SH-SY5Y (cell line): ENCODE measurements around the gene RBPJ.

Experiments used
- GATA2 ChIP-seq: IDR thresholded peaks from 2 replicates; pipeline ENCODE4 v1.6.1; 2011; ENCODE audit warnings: mild to moderate bottlenecking, low read depth, low read length
- GATA3 ChIP-seq: IDR thresholded peaks from 2 replicates; pipeline ENCODE4 v1.6.1; 2011; ENCODE audit warnings: low read depth, mild to moderate bottlenecking, low read length, moderate library complexity

DNA sequence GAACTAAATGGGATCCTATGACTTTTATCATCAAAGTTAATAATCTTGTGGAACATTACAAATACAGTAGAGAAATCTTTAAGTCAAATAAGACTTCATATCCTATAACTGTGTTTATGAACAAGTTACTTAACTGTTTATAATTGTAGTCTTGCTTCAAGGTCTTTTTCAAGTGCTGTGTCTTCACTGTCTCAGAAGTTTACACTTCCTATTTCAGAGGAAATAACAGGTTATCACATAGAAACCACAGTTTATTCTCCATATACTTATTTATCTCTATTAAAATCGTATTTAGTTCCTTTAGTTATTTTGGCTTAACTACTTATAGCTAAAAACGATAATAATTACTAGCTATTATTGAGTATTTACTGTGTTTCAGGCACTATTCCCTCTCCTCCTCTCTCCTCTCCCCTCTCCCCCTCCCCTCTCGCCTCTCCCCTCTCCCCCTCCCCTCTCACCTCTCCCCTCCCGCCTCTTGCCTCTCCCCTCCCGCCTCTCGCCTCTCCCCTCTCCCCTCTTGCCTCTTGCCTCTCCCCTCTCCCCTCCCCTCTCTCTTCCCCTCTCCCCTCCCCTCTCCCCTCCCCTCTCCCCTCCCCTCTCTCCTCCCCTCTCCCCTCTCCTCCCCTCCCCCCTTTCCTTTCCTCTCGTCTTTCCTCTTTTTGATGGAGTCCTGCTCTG is 63.7 kb downstream of the RBPJ start:
- TF ChIP-seq GATA2 (no peak), GATA3 (no peak)
